Peyer's patch (tissue), 4 donors: ENCODE measurements around the gene BEGAIN.

ENCODE experiments used
- CTCF ChIP-seq, 6 experiments: fragments of 450-650 bp in 4 of 6; fragments of 200-600 bp in 2 of 6; sonication (generic) in 1 of 6; IDR thresholded peaks; one replicate each; pipeline ENCODE4 v1.5.1; 2017 to 2019; ENCODE audit warnings: antibody characterized with exemption in 6 of 6, mild to moderate bottlenecking in 3 of 6, moderate library complexity in 1 of 6
- POLR2A ChIP-seq, 2 donors: fragments of 450-650 bp; IDR thresholded peaks; one replicate each; pipeline ENCODE4 v1.5.1; 2017; ENCODE audit warnings: antibody characterized with exemption in 2 of 2, mild to moderate bottlenecking in 2 of 2, moderate library complexity in 2 of 2

DNA sequence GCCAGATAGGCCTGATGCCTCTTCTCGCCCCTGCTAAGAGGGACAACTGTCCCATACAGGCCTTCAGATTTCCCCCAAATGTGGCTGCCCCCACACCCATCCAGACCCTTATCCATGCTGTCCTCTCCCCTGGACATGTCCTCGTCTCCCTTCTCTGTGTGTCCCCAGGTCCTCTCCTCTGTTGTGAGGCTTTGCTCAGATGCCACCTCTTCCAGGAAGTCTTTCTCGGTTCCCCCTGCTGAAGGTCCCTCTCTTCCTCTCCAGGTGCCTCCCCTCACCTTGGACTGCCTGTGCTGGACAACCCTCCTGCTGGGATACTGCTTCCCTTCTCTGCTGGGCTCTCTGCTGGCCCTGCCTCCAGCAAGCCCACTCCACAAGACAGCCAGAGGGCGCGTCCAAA, 33.7 kb downstream of the BEGAIN start:
- TF ChIP-seq CTCF (IDR thresholded peaks at IDR 0.05) (no peak), POLR2A (IDR thresholded peaks at IDR 0.05) (no peak)
